M059J (cell line): ENCODE data around the gene ABCA7. TPM values are rescaled to one million over a fixed set of nuclear protein-coding genes. Genes with fewer than 3 reads are reported as not detected.
A peak's percentile ranks its signal among the peaks of the same experiment; 100 is the strongest.

ENCODE experiments used
- DNase-seq: peaks from one replicate; pipeline ENCODE4 v3.0.0-alpha.2; 2012; ENCODE audit warnings: low read depth
- total RNA-seq: library from RNA; depleted of rRNA; stranded (reverse); fragments of >200 nt; shearing (Covaris generic); gene quantifications from 2 replicates; pipeline ENCODE4 v1.2.3, GENCODE V29; 2014

Gene ABCA7
- total RNA-seq, 1 experiment from 2014 or later: 13.5 TPM

DNA sequence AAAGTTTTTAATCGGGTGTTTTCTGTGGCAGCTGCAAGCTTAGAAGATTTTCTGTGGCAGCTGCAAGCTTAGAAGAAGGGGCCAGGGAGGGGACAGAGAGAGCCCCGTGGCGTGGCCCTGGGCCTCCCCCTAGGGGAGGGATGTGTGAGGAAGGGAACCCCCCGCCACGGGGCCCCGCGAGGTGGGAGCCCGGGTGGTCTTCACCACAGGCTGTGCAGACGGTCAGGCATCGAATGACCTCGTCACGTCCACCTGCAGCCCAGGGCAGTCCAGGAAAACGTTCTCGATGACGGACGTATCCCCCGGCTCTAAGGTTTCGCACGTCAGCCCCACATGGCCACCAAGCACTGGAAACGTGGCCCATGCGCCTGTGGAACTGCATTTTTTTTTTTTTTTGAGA lies 46.7 kb downstream of the ABCA7 start:
- DNase-seq: no peak

DNA sequence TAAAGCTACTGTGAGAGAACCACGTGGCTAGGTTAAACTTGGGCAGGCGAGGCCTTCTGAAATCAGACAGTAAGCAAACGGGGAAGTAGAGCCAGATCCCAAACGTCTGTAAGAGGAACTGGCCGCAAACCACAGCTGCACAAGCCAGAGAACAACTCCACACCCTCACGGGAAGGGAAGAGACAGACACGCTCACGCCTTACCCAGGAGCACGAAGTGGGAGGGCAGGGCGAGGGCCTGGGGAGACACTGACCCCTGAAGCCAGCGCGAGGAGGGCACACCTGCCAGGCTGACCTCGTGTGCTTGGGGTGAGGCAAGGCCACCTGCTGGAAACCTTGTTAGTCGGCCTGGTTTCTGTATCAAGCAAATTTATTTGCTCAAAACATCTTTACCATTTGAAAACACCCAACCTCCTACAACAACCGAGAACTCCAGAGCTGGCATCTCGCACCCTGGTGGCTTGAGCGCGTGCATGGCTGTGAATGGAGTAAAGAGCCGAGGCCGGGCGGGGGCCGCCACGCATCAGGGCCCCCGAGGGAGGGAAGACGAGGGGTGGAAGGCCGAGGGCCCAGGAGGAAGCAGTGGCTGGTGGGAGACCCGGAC lies 48.0 kb downstream of the ABCA7 start:
- DNase-seq: no peak

DNA sequence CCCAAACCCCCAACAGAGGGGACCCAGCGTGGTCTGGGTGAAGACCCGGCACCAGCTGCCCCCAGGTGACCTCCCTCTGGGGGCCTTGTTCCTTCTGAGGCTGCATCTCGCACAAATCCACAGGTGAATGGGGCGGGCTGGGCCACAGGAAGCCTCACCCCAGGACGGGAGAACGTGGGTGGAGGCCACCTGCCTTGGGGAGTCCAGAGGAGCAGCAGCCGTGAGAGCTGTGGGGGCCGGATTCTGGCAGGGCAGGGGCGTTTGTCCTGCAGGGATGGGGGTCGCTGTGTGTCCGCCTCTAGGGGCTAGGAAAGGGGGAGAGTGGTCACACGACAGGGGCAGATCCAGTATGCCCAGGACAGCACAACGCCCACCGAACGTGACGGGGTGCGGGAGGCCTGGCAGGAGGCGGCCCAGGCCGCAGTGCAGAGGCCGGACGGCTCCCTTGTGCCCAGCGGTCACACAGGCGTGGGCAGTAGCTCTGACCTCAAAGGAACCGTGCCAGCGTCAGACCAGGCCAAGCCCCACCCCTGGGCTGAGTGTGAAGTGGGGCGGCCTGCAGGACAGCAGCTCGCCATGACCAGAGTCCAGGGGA lies 48.6 kb downstream of the ABCA7 start:
- DNase-seq: no peak

DNA sequence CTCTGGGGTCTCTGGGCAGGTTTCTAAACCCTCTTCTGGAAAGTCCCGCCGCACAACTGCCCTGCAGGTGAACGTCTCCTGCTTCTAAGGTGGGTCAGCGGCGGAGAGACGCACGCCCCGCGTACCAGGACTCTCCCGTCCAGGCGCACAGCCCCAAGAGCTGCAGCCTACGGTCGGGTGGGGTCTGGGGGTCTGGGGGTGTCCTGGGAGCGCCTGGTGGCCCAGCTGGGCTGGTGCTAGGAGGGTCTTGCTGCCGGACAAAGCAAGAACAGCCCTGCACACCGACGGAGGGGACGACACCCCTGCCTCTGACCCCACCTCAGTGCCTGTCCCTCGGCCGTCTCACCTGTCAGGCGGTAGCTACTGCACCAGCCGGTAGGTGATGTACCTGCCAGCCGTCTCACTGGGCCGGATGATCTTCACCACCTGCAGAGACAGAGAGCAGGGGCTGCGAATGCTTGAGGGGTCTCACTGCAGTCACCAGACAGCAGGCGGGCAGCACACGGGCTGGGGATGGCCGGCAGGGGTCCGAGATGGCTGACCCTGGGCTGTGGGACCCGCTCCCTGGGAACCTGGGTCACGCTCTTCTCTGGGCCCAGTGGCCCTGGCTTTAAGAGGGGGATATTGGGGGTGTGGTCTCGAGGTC lies 49.3 kb downstream of the ABCA7 start:
- no peak for DNase-seq

DNA sequence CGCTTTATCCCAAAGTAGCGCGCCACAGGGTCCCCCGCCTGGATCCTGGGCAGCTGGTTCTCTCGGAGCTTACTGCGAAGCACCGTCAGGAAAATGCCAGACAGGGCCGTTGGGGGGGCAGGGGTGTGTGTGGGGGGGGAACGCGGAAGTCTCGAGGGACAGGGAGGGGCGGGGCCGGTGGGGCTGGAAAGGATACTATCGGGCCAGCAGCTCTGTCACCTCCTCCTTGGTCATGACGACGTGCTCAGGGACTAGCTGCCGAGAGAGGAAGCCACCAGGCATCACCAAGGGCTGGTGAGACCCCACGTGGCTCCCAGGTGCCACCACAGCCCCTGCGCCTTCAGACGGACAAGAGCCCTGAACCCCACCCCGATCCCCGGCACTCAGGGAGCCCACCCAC lies 50.0 kb downstream of the ABCA7 start:
- no peak for DNase-seq

DNA sequence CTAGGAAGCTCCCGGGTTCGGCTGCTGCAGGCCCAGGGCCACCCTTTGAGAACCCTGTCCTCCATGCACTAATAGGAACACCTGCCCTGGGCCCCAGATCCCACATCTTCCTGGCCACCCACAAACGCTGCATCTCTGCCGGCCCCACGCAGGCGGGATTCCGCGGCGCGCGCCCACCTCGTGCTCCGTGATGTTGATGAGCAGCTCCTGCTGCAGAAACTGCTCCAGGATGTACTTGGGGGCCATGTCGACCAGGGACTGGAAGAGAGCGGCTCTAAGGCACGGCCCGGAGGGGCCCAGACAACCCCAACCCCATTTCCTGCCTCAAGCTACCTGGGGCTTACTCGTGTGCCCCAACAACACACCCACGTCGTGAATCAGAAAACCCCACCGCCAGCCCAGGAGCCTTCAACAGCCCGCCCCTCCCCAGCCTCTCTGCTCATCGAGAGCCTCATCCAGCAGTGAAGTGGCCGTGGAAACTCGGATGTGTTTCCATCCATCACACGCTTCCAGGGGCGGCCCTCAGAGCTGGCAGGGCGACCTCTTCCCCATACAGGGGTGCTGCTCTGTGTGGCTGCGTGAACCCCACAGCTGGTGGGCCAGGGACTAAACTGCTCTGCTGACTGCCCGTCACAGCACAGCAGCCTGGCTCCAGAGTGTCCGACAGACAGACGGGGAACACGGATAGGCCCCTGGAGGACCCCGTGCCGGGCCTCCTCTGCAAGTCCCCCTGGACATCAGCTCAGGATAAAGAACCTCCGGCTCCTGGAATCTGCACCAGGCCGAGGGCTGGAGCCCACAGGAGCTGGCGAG lies 51.0 kb downstream of the ABCA7 start:
- no peak for DNase-seq

DNA sequence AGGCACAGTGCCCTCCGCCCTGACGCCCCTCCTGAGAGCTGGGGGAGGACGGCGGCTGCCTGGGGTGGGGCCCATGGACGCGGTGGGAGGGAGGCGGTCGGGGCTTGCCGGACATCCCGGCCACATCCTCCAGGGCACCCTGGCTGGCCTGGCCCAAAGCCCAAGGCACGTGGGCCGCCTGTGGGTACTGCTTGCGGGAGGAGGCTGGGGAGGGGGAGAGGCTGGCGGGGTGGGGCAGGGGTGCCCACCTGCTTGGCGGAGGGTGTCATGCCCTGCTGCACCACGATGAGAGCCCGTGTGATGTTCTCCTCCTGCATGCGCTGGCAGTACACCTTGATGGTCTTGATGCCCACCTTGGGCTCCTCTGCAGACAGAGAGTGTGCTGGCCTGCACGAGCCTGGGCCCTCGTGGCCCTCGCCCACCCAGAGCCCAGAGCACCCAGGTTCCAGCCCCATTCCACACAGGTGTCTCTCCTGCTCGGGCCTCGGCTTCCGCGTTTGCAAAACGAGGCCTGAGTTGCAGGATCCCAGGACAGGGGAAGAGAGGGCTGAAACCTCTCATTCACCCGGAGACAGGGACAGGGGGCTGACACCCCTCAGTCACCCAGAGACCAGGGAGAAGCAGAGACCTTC lies 51.8 kb downstream of the ABCA7 start:
- DNase-seq: no peak

DNA sequence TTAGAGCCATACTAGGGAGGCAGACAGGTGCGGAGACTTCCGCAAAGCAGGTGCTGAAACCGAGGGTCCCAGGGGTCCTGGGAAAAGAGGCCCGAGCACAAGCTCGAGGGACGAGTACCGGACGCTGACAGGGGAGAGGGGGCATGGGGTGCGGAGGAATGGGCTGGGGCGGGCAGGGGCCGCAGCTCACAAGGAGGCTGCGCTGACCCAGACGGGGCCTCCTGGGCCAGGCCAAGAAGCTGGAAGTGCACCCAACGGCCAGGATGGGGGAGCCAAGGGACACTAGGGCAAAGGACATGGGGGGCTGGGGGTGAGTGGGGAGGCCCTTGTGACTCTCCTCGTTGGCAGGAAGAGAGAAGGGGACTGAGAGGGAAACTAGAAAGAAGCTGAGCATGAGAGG lies 53.4 kb downstream of the ABCA7 start:
- DNase-seq: no peak

DNA sequence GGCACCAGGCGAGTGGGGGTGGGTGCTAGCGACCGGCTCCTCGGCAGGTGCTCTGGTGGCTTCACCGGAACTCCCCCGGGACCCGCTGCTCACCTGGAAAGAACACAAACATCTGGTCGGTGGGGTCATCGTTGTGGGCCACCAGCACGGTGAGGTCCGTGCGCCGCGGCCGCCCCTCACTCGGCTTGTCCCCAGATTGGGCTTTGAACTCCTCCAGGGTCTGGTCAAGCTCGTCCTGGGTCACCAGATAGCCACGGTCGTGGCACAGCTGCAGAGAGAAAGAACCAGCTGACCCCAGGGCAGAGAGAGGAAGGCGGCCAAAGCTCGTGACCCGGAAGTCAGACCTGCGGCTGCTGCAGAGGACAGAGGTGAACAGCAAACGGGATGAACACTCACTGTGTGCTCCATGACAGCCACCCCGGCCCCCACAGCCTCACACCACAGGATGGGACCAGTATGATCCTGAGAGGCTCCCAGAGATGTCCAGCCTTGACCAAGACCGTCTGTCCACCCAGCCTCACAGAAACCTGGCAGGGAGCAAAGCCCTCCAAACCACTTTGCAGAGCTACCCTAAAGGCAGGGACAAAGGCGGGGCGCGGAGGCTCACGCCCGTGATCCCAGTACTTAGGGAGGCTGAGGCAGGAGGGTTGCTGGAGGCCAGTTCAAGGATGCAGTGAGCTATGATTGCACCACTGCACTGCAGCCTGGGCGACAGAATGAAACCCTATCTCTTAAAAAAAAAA lies 54.1 kb downstream of the ABCA7 start:
- DNase-seq: no peak

DNA sequence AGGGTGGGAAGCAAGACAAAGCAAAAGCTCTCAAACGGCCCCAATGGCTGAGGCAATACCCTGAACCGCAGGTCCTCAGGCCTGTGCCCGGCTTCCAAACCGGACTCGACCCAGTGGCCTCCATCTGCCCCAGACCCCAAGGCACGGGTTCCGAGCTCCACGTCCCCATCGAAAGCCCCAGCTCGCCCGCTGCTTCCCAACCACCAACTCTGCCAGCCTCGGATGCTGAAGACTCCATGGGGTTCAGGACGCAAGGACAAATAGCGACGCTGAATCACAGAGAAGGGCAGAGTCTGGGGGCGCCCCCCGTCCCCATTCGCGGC lies 54.7 kb downstream of the ABCA7 start:
- DNase-seq: no peak

DNA sequence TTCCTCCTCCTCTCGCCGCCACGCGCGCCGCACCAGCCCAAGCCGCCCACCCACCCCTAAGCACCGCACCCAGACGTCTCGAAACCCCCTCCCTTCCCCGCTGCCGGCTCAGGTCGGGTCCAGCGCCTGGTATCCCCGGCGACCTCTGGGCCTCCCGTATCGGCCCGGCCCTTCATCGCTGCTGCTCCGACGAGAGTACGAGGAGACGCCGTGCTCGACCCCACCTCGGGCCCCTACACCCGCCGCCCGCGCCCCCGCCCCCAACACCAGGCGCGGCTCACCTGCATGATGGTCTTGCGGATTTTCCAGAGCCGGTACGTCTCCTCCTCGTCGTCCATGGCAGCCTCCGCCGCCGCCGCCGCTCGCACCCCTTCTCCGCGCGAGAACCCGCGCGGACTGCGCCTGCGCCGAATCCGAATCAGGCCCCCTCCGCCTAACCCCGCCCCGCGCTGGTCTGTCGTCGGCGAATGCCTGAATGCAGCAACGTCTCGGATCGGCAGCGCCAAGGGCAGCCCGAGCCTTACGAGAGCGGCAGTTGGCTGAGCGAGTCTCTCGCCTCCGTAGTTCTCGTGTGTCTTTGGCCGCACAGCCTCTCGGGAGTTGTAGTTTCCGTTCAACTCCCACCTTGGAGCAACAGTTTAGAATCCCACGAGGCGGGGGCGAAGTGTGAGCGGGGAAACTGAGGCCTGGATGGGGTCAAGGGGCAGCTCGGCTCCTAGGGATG lies 55.2 kb downstream of the ABCA7 start, which contains the start of gene POLR2E:
Gene POLR2E (minus strand): TSS at position 398 of the 724 bp plus-strand sequence. CDS start 60 bp downstream, at position 338.
- DNase-seq: peak; percentile 96

DNA sequence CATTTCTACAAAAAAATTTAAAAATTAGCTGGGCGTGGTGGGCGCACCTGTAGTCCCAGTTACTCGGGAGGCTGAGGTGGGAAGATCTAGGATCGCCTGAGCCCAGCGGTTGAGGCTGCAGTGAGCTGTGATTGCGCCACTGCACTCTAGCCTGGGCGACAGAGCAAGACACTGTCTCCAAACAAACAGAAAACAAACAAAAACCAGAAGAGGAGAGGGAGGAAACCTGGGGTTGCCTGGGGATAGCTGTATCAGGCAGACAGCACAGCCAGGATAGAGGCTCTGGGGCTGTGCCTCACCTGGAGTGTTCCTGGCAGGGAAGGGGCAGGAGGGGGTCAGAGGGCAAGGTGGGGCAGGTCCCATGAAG lies 57.9 kb downstream of the ABCA7 start:
- DNase-seq: no peak

DNA sequence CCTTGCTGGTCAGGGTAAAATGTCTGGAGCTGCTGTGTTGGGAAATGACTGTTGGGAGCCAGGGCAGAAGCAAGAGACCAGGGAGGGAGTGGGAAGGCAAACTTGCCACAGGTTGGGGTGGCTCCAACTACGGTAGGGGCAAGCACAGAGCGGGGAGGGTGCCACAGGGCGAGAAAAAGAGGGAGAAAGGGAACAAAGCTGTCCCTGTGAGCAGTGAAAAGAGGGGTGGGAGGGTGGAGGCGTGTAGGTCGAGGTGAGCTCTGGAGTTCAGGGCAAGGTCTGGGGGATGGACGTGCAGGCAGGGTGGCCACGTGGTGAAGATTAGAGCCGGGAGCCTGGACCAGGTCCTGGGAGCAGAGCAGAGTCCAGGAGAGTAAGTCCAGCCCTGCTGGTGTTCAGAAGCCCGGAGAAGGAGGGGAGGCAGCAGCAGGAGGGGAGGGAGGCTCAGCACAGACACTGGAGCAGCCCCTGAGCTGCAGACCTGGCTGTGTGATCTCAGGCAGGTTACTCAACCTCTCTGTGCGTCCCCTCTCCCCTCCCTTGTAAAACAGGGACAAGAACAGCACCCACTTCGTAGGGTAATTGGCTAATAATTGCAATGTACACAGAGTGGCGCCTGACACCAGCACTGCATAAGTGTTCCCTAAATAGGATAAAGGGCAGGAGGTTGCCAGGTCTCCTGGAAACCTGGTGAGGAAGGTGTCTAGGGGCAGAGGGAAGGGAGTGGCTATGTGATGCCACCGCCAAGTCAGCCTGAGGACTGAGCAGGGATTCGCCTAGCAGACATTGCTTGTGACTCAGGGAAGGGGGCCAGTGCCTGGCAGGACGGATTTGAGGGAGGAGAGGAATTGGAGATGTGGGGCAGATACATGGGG lies 58.5 kb downstream of the ABCA7 start:
- DNase-seq: peak; percentile 38

DNA sequence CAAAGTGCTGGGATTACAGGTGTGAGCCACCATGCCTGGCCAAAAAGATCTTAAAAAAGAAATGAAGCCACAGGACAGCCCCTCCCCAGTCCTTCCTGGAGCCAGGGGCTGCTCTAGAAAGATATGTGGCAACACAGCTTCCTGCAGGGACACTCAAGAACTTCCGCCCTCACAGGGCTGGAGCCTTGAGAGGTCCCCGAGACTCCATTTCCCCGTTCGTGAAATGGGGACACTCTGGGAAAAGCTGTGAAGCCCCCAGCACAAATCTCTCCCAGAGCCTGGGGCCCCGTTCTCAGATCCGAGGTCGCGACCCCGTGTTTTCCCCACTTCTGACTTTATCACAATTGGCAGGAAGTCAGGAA lies 61.4 kb downstream of the ABCA7 start:
- DNase-seq: no peak

DNA sequence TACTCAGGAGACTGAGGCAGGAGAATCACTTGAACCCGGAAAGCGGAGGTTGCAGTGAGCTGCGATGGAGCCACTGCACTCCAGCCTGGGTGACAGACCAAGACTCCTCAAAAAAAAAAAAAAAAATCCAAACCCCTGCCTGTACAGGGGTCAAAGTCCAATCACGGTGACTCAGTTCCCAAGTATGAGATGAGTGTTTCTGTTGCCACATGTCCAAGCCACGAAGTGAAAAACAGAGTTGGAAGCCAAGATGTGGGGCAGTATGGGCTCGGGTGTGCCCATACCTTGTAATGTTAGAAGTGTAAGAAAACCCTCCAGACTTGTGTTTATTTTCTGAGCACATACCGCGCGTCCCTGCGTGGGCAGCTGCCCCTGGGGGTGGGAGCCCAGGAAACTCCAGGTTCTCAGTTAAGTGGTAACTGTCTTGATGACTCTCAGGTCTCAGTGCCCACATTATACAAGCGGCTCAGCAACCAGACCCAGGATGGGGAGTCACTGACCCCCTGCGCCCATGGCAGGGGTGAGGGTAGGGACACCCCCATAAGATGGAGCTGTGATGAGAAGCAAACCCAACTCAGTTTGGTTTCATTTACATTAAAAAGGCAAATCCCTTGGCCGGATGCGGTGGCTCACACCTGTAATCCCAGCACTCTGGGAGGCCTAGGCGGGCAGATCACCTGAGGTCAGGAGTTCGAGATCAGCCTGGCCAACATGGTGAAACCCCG lies 62.7 kb downstream of the ABCA7 start:
- DNase-seq: peak; percentile 100

DNA sequence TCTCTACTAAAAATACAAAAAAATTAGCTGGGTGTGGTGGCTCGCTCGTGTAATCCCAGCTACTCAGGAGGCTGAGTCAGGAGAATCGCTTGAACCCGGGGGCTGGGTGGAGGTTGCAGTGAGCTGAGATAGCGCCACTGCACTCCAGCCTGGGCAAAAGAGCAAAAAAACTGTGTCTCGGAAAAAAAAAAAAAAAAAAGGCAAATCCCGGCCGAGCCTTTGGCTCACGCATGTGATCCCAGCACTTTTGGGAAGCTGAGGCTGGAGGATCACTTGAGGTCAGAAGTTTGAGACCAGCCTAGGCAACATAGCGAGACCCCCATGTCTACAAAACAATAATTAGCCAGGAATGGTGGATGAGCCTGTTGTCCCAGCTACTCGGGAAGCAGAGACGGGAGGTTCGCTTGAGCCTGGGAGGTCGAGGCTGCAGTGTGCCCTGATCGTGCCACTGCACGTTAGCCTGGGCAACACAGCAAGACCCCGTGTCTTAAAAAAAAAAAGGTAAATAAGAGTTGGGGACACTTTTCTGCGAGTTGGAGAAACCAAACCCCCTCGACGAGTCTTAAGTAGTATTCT lies 63.3 kb downstream of the ABCA7 start:
- DNase-seq: peak; percentile 53

DNA sequence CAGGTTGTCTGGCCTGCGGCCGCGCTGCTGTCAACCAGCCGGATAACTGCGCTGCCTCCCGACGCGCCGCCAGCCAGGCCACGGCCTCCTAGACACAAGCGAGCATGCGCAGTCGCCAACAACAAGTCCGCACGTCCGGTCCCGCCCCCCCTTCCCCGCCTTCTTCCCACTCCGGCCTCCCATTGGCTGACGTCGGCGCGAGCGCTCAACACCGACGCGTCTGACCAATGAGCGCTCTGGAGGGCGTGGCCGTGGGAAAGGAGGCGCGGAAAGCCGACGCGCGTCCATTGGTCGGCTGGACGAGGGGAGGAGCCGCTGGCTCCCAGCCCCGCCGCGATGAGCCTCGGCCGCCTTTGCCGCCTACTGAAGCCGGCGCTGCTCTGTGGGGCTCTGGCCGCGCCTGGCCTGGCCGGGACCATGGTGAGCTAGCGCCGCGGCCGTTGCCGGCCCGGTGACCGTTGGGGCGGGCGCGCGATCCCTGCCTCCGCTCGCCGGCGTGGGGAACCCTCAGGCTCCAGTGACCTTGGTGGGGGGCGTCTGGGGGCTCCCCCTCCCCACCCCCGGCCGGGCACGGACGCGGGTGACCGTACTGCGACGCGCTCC lies 63.9 kb downstream of the ABCA7 start, which contains the start of gene GPX4:
Gene GPX4 (plus strand): TSS at position 287 of the 603 bp plus-strand sequence. CDS start 50 bp downstream, at position 337.
- peak; percentile 99 for DNase-seq

DNA sequence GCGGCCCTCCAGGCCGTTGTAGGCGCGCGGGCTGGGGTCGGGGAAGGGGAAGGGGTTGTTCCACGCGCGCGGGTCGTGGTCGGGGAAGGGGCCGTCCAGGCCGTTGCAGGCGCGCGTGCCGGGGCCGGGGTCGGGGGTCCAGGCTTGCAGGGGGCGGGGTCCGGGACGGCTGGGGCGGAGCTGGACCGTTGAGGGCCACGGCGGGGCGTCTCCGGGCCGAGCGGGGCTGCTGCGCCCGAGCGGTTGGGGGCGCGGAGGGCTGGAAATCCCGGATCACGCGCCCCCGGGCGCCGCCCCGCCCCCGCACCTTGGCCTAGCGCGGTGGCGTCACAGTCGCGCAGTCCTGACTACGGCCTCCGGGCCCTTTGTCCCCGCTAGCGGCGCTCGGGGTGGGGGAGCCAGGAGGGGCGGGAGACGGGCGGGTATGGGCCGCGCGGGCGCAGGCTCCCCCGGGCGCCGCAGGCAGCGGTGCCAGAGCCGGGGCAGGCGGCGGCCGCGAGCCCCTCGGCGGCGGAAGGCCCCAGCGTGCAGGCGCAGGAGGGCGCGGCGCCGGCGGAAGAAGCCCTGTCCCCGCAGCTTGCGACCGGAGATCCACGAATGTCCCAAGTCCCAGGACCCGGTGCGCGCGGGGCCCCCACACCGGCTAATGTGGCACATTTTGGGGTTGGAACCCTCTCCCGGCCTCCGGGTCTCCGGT lies 64.6 kb downstream of the ABCA7 start:
- peak; percentile 68 for DNase-seq
